Glutamatergic neuron (in vitro differentiated cells): ENCODE results near the gene TREM2. TPM values are rescaled to one million over a fixed set of nuclear protein-coding genes. Genes with fewer than 3 reads are reported as not detected.
"Not testable (repeated sequence)": the region's sequence is repeated elsewhere in the genome, so short reads cannot be mapped to it uniquely, and the experiment has no call there.

Experiments used
- DNase-seq: peaks from one replicate; pipeline ENCODE4 v3.0.0; 2022
- H3K27ac Mint-ChIP-seq: one replicate; pipeline ENCODE4 v1.8.0; 2020; ENCODE audit warnings: mild to moderate bottlenecking, mixed read lengths, inconsistent platforms; ENCODE audit not compliant: unreplicated experiment
- H3K27me3 Mint-ChIP-seq: one replicate; pipeline ENCODE4 v1.8.0; 2020; ENCODE audit warnings: mild to moderate bottlenecking, moderate library complexity, mixed read lengths, inconsistent platforms; ENCODE audit not compliant: unreplicated experiment
- H3K36me3 Mint-ChIP-seq: one replicate; pipeline ENCODE4 v1.8.0; 2020; ENCODE audit warnings: mild to moderate bottlenecking, mixed read lengths, inconsistent platforms; ENCODE audit not compliant: unreplicated experiment
- H3K4me1 Mint-ChIP-seq: one replicate; pipeline ENCODE4 v1.8.0; 2020; ENCODE audit warnings: mild to moderate bottlenecking, low read depth, mixed read lengths, inconsistent platforms; ENCODE audit not compliant: unreplicated experiment
- H3K4me3 Mint-ChIP-seq: one replicate; pipeline ENCODE4 v1.8.0; 2020; ENCODE audit warnings: mild to moderate bottlenecking, mixed read lengths, inconsistent platforms; ENCODE audit not compliant: unreplicated experiment
- H3K9me3 Mint-ChIP-seq: one replicate; pipeline ENCODE4 v1.8.0; 2020; ENCODE audit warnings: mild to moderate bottlenecking, moderate library complexity, mixed read lengths, inconsistent platforms; ENCODE audit not compliant: unreplicated experiment
- total RNA-seq: library from RNA; stranded (reverse); fragmentation: NEBNext Ultra II Directional; extraction: Animal tissue kit (Norgen Biotek cat#: 25700); gene quantifications from one replicate; pipeline ENCODE4 v1.2.1, GENCODE V29; 2021; ENCODE audit not compliant: unreplicated experiment
- TF ChIP-seq, protein P1 (sequence below): fragments of 200-600 bp; sonication (generic); IDR thresholded peaks from one replicate; pipeline ENCODE4 v1.5.0; 2021; ENCODE audit not compliant: partially characterized antibody, unreplicated experiment

The TREM2 gene
- total RNA-seq, 1 donor from 2014 or later = not detected

DNA sequence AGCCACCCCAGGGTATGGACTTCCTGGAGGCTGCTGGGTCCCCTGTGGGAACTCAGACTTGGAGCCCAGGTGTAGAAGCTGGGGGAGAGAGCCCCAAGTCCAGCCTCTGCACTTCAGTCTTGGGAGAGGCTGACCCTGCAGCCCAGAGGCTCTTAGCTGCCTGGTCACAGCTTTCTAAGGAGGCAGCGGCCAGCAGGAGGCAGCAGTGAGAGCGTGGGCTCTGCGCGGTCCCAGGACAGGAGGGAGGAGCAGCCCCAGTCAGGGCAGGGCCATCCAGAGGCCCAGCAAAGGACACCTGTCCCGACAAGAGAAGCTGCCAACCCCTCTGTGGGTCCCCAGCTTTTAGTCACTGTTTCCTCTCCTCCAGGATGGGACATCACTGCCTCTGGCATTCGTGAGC lies 28.7 kb upstream of the TREM2 start:
- Mint-ChIP-seq H3K4me3 (no peak overlapping the region), H3K4me1 (no peaks in the 10 kb centered on the region), H3K27me3 (peaks cover 3% of the 10 kb centered on the region), H3K9me3 (peaks cover 4% of the 10 kb centered on the region), H3K36me3 (peaks cover 9% of the 10 kb centered on the region), H3K27ac (no peak overlapping the region)
- peak; percentile 32 for DNase-seq
- TF ChIP-seq, protein P1, sequence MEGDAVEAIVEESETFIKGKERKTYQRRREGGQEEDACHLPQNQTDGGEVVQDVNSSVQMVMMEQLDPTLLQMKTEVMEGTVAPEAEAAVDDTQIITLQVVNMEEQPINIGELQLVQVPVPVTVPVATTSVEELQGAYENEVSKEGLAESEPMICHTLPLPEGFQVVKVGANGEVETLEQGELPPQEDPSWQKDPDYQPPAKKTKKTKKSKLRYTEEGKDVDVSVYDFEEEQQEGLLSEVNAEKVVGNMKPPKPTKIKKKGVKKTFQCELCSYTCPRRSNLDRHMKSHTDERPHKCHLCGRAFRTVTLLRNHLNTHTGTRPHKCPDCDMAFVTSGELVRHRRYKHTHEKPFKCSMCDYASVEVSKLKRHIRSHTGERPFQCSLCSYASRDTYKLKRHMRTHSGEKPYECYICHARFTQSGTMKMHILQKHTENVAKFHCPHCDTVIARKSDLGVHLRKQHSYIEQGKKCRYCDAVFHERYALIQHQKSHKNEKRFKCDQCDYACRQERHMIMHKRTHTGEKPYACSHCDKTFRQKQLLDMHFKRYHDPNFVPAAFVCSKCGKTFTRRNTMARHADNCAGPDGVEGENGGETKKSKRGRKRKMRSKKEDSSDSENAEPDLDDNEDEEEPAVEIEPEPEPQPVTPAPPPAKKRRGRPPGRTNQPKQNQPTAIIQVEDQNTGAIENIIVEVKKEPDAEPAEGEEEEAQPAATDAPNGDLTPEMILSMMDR = peak; percentile 32

DNA sequence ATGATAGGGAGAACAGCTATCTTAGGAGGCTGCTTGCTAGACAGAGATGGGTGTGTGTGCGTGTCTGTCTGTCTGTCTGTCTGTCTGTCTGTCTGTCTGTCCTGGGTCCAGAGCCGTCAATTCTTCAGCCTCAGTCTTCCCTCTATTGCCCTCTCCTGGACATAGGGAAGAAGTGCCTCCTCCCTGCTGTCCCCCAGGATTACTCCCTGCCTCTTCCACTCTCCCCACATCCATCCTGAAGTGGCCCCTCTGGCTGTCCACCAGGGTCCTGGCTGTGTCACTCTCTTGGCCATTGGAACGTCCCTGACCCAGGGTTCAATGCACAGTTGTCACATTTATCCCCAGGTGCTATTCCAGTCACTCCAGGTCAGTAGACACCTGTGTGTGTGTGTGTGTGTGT lies 27.9 kb upstream of the TREM2 start:
- no peaks in the 10 kb centered on the region for H3K4me1 Mint-ChIP-seq
- H3K36me3 Mint-ChIP-seq = peaks cover 9% of the 10 kb centered on the region
- TF ChIP-seq, protein P1 = no peak
- H3K4me3 Mint-ChIP-seq = no peak overlapping the region
- no peak overlapping the region for H3K27ac Mint-ChIP-seq
- peaks cover 3% of the 10 kb centered on the region for H3K27me3 Mint-ChIP-seq
- no peak for DNase-seq
- peaks cover 4% of the 10 kb centered on the region for H3K9me3 Mint-ChIP-seq

DNA sequence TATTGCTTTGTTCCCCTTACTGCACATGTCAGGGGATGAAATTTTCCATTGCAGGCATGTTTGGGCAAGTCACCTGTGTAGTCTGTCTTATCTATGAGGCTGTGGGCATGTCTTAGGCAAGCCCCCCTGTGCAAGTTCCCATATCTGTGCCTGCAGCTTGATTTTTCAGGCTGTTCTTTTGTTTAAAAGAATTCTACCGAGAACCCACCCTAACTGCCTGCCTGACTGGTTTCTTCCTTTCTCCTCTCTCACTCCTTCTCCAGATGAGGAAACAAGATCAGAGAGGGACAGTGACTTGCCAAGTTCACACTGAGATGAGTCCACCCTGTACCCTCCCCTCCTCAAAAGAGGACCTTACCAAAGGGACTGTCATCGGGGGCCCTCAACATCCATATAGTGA lies 27.1 kb upstream of the TREM2 start:
- Mint-ChIP-seq H3K36me3 (peaks cover 9% of the 10 kb centered on the region), H3K9me3 (peaks cover 4% of the 10 kb centered on the region), H3K27me3 (peaks cover 3% of the 10 kb centered on the region), H3K4me1 (no peaks in the 10 kb centered on the region), H3K27ac (no peak overlapping the region), H3K4me3 (no peak overlapping the region)
- TF ChIP-seq, protein P1 = no peak
- no peak for DNase-seq

DNA sequence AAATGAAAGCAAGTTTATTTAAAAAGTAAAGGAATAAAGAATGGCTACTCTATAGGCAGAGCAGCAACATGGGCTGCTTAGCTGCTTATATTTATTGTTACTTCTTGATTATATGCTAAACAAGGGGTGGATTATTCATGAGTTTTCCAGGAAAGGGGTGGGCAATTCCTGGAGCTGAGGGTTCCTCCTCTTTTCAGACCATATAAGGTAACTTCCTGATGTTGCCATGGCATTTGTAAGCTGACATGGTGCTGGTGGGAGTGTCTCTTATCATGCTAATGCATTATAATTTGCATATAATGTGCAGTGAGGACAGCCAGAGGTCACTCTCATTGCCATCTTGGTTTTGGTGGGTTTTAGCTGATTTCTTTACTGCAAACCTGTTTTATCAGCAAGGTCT lies 26.1 kb upstream of the TREM2 start:
- not testable (repeated sequence) for H3K36me3 Mint-ChIP-seq, H3K27ac Mint-ChIP-seq, H3K4me3 Mint-ChIP-seq, H3K4me1 Mint-ChIP-seq, H3K9me3 Mint-ChIP-seq, DNase-seq, H3K27me3 Mint-ChIP-seq

DNA sequence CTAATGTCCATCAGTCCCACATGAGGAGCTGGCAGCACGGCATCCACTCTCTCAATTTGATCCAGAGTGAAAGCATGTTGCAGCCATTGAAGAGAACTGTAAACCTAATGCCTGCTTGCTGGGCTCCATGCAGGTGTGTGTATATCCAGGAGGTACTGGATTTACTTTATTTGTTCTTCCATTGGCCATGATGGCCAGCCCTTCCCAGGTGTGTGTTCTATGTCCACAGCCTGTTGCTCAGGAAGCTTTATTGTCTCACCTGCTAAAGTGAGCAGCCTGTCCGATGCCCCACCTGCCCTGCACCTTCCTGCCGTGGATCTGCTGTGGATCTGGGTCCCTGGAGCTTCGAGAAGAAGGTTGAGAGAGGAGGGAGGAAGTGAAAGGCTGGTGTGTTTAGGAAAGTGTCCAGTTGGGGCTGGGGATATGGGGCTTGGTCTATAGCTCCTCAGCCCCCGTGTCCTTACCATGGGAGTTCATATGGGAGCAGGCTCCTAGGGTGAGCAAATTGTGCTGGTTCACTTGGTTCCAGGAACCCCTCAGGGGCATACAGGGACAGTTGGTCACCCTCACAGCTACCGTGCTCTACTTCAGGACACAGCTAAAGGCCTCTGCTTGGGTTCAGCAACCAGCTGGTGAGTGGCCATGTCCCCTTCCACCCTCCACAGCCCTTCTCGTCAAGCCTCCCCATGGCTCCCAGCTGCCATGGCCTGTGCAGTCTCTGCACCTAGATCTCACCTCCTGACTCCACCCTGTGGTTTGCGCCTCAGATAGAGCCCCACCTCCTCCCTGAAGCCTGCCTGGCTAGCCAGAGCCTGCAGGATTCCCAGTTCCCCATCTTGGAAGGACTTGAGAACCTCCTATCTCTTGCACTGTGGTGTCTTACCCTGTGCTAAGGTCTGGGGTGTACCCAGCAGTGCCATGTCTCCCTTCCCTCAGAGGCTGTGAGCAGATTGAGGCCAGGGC lies 25.3 kb upstream of the TREM2 start:
- Mint-ChIP-seq H3K27ac (no peak overlapping the region), H3K36me3 (peaks cover 9% of the 10 kb centered on the region), H3K9me3 (peaks cover 4% of the 10 kb centered on the region), H3K4me3 (no peak overlapping the region), H3K27me3 (peaks cover 4% of the 10 kb centered on the region), H3K4me1 (no peaks in the 10 kb centered on the region)
- no peak for DNase-seq
- TF ChIP-seq, protein P1 = no peak
